ENCODE data around the gene VAT1L.
"Not testable (repeated sequence)": the region's sequence is repeated elsewhere in the genome, so short reads cannot be mapped to it uniquely, and the experiment has no call there.

The VAT1L gene

GRCh38 chr16:77918809-77919707, 130.7 kb downstream of the VAT1L start:
- DNase-seq, result no peak

GRCh38 chr16:77919761-77920415, 131.5 kb downstream of the VAT1L start:
- DNase-seq, result no peak

- no peak for DNase-seq
Observed at GRCh38 chr16:77920984-77921383, 132.6 kb downstream of the VAT1L start.

GRCh38 chr16:77922228-77922754, 133.9 kb downstream of the VAT1L start:
- no peak for DNase-seq

- no peak for DNase-seq
Observed at GRCh38 chr16:77925531-77925930, 137.2 kb downstream of the VAT1L start.

GRCh38 chr16:77928096-77928495, 139.7 kb downstream of the VAT1L start:
- DNase-seq, result no peak

- no peak for DNase-seq
Observed at GRCh38 chr16:77929004-77929403, 140.6 kb downstream of the VAT1L start.

GRCh38 chr16:77931058-77931457, 142.7 kb downstream of the VAT1L start:
- DNase-seq, result no peak

GRCh38 chr16:77937473-77938149, 149.2 kb downstream of the VAT1L start:
- no peak for DNase-seq

- DNase-seq, result no peak
Observed at GRCh38 chr16:77938913-77939312, 150.5 kb downstream of the VAT1L start.

GRCh38 chr16:77939968-77940367, 151.6 kb downstream of the VAT1L start:
- DNase-seq, result no peak

- no peak for DNase-seq
Observed at GRCh38 chr16:77943801-77944200, 155.4 kb downstream of the VAT1L start.

GRCh38 chr16:77944631-77945030, 156.3 kb downstream of the VAT1L start:
- DNase-seq, result no peak

- DNase-seq, result no peak
Observed at GRCh38 chr16:77945126-77945525, 156.8 kb downstream of the VAT1L start.

- no peak for DNase-seq
Observed at GRCh38 chr16:77946823-77947222, 158.5 kb downstream of the VAT1L start.

- not testable (repeated sequence) for DNase-seq
Observed at GRCh38 chr16:77947590-77947989, 159.2 kb downstream of the VAT1L start.

- no peak for DNase-seq
Observed at GRCh38 chr16:77948835-77949234, 160.5 kb downstream of the VAT1L start.

GRCh38 chr16:77949445-77949844, 161.1 kb downstream of the VAT1L start:
- no peak for DNase-seq

- DNase-seq, result peak; percentile 30
Observed at GRCh38 chr16:77951788-77952187, 163.4 kb downstream of the VAT1L start.

GRCh38 chr16:77955127-77955526, 166.8 kb downstream of the VAT1L start:
- no peak for DNase-seq

- no peak for DNase-seq
Observed at GRCh38 chr16:77956231-77956630, 167.9 kb downstream of the VAT1L start.

- no peak for DNase-seq
Observed at GRCh38 chr16:77960766-77961165, 172.4 kb downstream of the VAT1L start.

GRCh38 chr16:77961814-77962213, 173.4 kb downstream of the VAT1L start:
- DNase-seq, result no peak

Data from OCI-M1 (cell line).